ENCODE measurements around the gene PRADC1.

DNA sequence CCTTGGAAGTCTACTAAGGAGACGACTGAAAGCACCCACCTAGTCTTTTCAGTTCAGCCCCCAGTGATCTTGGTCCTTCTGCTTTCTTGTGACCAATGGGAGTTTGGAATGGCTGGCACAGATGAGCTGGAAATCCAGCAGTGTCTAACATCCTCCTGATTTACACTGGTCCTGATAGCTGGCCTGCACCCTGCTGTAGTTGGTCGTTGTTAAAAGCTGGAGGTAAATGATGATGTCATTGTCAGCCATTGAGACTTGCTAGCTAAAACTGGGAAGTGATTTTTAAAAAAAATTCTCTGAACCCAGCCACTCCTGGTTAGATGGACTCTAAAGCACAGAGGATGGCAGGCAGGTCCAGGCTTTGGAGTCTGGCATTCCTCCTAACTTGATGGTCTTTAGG, 20.4 kb upstream of the PRADC1 start:
- TF ChIP-seq, protein P1, sequence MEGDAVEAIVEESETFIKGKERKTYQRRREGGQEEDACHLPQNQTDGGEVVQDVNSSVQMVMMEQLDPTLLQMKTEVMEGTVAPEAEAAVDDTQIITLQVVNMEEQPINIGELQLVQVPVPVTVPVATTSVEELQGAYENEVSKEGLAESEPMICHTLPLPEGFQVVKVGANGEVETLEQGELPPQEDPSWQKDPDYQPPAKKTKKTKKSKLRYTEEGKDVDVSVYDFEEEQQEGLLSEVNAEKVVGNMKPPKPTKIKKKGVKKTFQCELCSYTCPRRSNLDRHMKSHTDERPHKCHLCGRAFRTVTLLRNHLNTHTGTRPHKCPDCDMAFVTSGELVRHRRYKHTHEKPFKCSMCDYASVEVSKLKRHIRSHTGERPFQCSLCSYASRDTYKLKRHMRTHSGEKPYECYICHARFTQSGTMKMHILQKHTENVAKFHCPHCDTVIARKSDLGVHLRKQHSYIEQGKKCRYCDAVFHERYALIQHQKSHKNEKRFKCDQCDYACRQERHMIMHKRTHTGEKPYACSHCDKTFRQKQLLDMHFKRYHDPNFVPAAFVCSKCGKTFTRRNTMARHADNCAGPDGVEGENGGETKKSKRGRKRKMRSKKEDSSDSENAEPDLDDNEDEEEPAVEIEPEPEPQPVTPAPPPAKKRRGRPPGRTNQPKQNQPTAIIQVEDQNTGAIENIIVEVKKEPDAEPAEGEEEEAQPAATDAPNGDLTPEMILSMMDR (conservative IDR thresholded peaks at IDR 0.05; ENCODE audit: low read depth in 2 of 2) = no peak
- TF ChIP-seq EZH2 (IDR thresholded peaks at IDR 0.05; ENCODE audit: low read depth, unreplicated experiment) (no peak), ZNF114 (CRISPR knock-in tag; IDR thresholded peaks at IDR 0.05) (no peak)
- TF ChIP-seq, protein P2, sequence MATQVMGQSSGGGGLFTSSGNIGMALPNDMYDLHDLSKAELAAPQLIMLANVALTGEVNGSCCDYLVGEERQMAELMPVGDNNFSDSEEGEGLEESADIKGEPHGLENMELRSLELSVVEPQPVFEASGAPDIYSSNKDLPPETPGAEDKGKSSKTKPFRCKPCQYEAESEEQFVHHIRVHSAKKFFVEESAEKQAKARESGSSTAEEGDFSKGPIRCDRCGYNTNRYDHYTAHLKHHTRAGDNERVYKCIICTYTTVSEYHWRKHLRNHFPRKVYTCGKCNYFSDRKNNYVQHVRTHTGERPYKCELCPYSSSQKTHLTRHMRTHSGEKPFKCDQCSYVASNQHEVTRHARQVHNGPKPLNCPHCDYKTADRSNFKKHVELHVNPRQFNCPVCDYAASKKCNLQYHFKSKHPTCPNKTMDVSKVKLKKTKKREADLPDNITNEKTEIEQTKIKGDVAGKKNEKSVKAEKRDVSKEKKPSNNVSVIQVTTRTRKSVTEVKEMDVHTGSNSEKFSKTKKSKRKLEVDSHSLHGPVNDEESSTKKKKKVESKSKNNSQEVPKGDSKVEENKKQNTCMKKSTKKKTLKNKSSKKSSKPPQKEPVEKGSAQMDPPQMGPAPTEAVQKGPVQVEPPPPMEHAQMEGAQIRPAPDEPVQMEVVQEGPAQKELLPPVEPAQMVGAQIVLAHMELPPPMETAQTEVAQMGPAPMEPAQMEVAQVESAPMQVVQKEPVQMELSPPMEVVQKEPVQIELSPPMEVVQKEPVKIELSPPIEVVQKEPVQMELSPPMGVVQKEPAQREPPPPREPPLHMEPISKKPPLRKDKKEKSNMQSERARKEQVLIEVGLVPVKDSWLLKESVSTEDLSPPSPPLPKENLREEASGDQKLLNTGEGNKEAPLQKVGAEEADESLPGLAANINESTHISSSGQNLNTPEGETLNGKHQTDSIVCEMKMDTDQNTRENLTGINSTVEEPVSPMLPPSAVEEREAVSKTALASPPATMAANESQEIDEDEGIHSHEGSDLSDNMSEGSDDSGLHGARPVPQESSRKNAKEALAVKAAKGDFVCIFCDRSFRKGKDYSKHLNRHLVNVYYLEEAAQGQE (IDR thresholded peaks at IDR 0.05; ENCODE audit: unreplicated experiment) = no peak

Data from GM23338 (cell line).